ENCODE results near the gene RABGAP1L. TPM values are rescaled to one million over a fixed set of nuclear protein-coding genes. Genes with fewer than 3 reads are reported as not detected.

RABGAP1L gene
- total RNA-seq, 1 experiment from 2014 or later: 29.3 TPM

- Histone ChIP-seq H3K9ac (ENCODE audit: low read length) (peak overlapping the region; percentile 99), H3K79me2 (ENCODE audit: insufficient read depth, low read length) (peaks cover 47% of the 10 kb centered on the region), H3K4me2 (ENCODE audit: low read length) (peak overlapping the region; percentile 86), H3K9me2 (ENCODE audit: insufficient read depth) (no peaks in the 10 kb centered on the region), H2AFZ (ENCODE audit: low read depth, low read length, poor library complexity, severe bottlenecking) (peak overlapping the region; percentile 64), H3K9me3 (ENCODE audit: control insufficient read depth in 1 of 2, insufficient read depth in 1 of 2, low read depth in 1 of 2, low read length in 2 of 2) (no peaks in the 10 kb centered on the region), H3K4me1 (ENCODE audit: control insufficient read depth in 1 of 2, insufficient read depth in 2 of 2, low read length in 2 of 2) (peaks cover 8 to 32% of the 10 kb centered on the region in 2 experiments), H3K36me3 (ENCODE audit: control insufficient read depth in 1 of 2, insufficient read depth in 2 of 2, low read length in 2 of 2) (no peaks in the 10 kb centered on the region), H3K27me3 (ENCODE audit: insufficient read depth, low read length) (no peaks in the 10 kb centered on the region), H4K20me1 (ENCODE audit: insufficient read depth) (peaks cover 18% of the 10 kb centered on the region; the same call in 1 of the 2 replicates), H3K4me3 (replicated peaks in 1 of 2; ENCODE audit: low read depth in 1 of 2, low read length in 2 of 2) (peak overlapping the region; percentile 87 to 96), H3K27ac (ENCODE audit: low read depth, low read length) (peak overlapping the region; percentile 77)
- ATAC-seq (peak; percentile 13), DNase-seq (ENCODE audit: low read depth, low spot score) (peak; percentile 68)
- ChIA-PET POLR2A (interaction anchor here (0.6 to 2.6 kb wide), 21 partner anchors 9 to 1130 kb away, joined by 3 to 21 read pairs (median 4); partner anchors contain the start of genes MRPS14 and ZBTB37), CTCF (interaction anchor here (0.7 to 1.6 kb wide), 9 partner anchors 9 to 736 kb away, joined by 3 to 9 read pairs (median 4); no protein-coding TSS in a partner anchor), RAD21 (ENCODE audit: low non-redundant PET in 1 of 2, low total read pairs in 2 of 2, uncharacterized antibody in 2 of 2, unreplicated experiment in 2 of 2) (interaction anchor here in 1 of 2 experiments (1.2 kb wide), 1 partner anchor 736 kb away, joined by 3 read pairs; no protein-coding TSS in a partner anchor)
- no peak for TF ChIP-seq REST (IDR thresholded peaks at IDR 0.05; ENCODE audit: low read depth)
- TF ChIP-seq CTCF (IDR thresholded peaks at IDR 0.05 in 2 of 3, conservative IDR thresholded peaks at IDR 0.05 in 1 of 3; ENCODE audit: borderline replicate concordance in 1 of 3, insufficient read depth in 1 of 3, low read depth in 2 of 3, low read length in 2 of 3): peak; percentile 69 to 80 (median 77)
- TF ChIP-seq CBX3 (IDR thresholded peaks at IDR 0.05; ENCODE audit: low read depth): 0 out of 2 replicates have a peak, but pooled peaks have one; percentile 19
- peak; percentile 57 for TF ChIP-seq YY1 (IDR thresholded peaks at IDR 0.05; ENCODE audit: extremely low read depth, insufficient replicate concordance, low read depth, low read length)
- no peak for TF ChIP-seq POLR2AphosphoS5 (IDR thresholded peaks at IDR 0.05; ENCODE audit: low read depth, low read length)
- TF ChIP-seq RAD21 (IDR thresholded peaks at IDR 0.05; ENCODE audit: low read depth): peak; percentile 80
- no peak for TF ChIP-seq CEBPB (IDR thresholded peaks at IDR 0.05; ENCODE audit: low read depth)
- TF ChIP-seq EZH2 (IDR thresholded peaks at IDR 0.05): no peak
- no peak for TF ChIP-seq EZH2phosphoT487 (IDR thresholded peaks at IDR 0.05; ENCODE audit: borderline replicate concordance)
- no TSS peak for BruUV-seq (replicated peaks)
- intact Hi-C loops (cut with micrococcal nuclease): loop anchor here (1.0 to 5.0 kb wide), 2 partner anchors 228 to 736 kb away; no protein-coding TSS in a partner anchor
Observed at GRCh38 chr1:174998569-174999215, 839.4 kb downstream of the RABGAP1L start.

Data from HCT116 (cell line).